GM23248 (cell line): Measurements from ENCODE around the gene TMC1.

ENCODE experiments used
- EZH2 ChIP-seq: fragments of 200-600 bp; sonication (generic); IDR thresholded peaks from 2 replicates; pipeline ENCODE4 v1.6.1; 2018; ENCODE audit warnings: antibody characterized with exemption, mild to moderate bottlenecking; ENCODE audit not compliant: insufficient read depth, poor library complexity, severe bottlenecking
- EZH2phosphoT487 ChIP-seq: fragments of 200-600 bp; sonication (generic); IDR thresholded peaks from 2 replicates; pipeline ENCODE4 v1.6.1; 2018; ENCODE audit warnings: antibody characterized with exemption, moderate library complexity, mild to moderate bottlenecking, low read depth; ENCODE audit not compliant: insufficient read depth

DNA sequence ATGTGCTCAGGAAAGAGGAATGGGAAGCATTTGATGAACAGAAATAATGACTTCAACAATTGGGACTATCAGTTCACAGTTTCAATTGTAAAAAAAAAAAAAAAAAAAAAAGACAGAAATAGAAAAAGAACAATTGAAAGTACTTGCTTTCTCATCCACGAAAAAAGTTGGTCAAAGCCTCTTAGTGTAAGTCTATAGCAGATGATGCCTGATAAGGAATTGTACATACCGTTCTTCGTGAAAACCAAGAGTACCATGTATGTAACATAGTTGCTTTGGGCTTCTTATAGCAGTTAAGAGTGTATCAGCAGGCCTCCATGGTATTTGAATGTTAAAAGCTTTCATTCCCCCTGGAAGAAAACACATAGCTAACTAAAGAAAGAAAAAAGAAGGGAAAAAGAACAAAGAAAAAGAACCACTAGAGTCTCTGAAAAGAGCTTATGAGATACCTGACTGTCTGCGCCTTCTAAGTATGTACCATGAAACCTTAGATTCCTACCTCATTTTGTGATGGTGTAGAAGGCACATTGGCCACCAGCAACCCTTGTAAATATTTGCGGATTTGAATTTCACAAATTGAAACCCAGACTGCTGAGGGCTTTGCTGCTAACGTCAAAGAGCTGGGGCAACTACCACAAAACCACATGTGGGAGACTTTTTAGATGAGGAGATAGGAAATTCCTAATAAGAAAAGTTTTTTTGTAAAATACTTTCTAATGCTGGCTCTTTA lies 75.2 kb downstream of the TMC1 start:
- TF ChIP-seq EZH2 (no peak), EZH2phosphoT487 (no peak)
